Effector memory CD4-positive, alpha-beta T cell (primary cell): Measurements from ENCODE around the gene MIB2.
"Not testable (repeated sequence)": the region's sequence is repeated elsewhere in the genome, so short reads cannot be mapped to it uniquely, and the experiment has no call there.

Experiments used
- DNase-seq, 3 donors: peaks; one replicate each; pipeline ENCODE4 v3.0.0-alpha.2; 2020
- H3K27ac ChIP-seq: 2 replicates; pipeline ENCODE4 v1.7.0; 2013; ENCODE audit warnings: mild to moderate bottlenecking, low read length, moderate library complexity; ENCODE audit not compliant: insufficient read depth, poor library complexity, severe bottlenecking
- H3K27me3 ChIP-seq: replicated peaks from 2 replicates; pipeline ENCODE4 v1.7.0; 2013; ENCODE audit warnings: mild to moderate bottlenecking, low read length; ENCODE audit not compliant: insufficient read depth, control insufficient read depth, poor library complexity, severe bottlenecking
- H3K36me3 ChIP-seq: 2 replicates; pipeline ENCODE4 v1.7.0; 2013; ENCODE audit warnings: mild to moderate bottlenecking, low read length, moderate library complexity; ENCODE audit not compliant: control insufficient read depth, insufficient read depth
- H3K4me1 ChIP-seq: 2 replicates; pipeline ENCODE4 v1.7.0; 2013; ENCODE audit warnings: low read length, mild to moderate bottlenecking; ENCODE audit not compliant: control insufficient read depth, insufficient read depth, poor library complexity, severe bottlenecking
- H3K4me3 ChIP-seq: 2 replicates; pipeline ENCODE4 v1.7.0; 2013; ENCODE audit warnings: low read length, low read depth, mild to moderate bottlenecking; ENCODE audit not compliant: insufficient read depth, poor library complexity, severe bottlenecking
- H3K9me3 ChIP-seq: 2 replicates; pipeline ENCODE4 v1.7.0; 2013; ENCODE audit warnings: mild to moderate bottlenecking, low read length, moderate library complexity; ENCODE audit not compliant: control insufficient read depth

MIB2 gene

GRCh38 chr1:1637479-1637875 is 22.2 kb downstream of the MIB2 start:
- H3K36me3 ChIP-seq, H3K4me1 ChIP-seq, H3K9me3 ChIP-seq, H3K27ac ChIP-seq, H3K27me3 ChIP-seq, H3K4me3 ChIP-seq, DNase-seq: not testable (repeated sequence)

GRCh38 chr1:1638528-1638927 is 23.2 kb downstream of the MIB2 start:
- H3K27me3 ChIP-seq, H3K4me1 ChIP-seq, H3K27ac ChIP-seq, H3K9me3 ChIP-seq, H3K36me3 ChIP-seq, H3K4me3 ChIP-seq, DNase-seq: not testable (repeated sequence)

- DNase-seq, H3K9me3 ChIP-seq, H3K27ac ChIP-seq, H3K4me3 ChIP-seq, H3K4me1 ChIP-seq, H3K36me3 ChIP-seq, H3K27me3 ChIP-seq: not testable (repeated sequence)
Measured at GRCh38 chr1:1639368-1639767, 24.1 kb downstream of the MIB2 start.

GRCh38 chr1:1640081-1640480 is 24.8 kb downstream of the MIB2 start:
- not testable (repeated sequence) for H3K27ac ChIP-seq, DNase-seq, H3K9me3 ChIP-seq, H3K27me3 ChIP-seq, H3K4me1 ChIP-seq, H3K36me3 ChIP-seq, H3K4me3 ChIP-seq

GRCh38 chr1:1640711-1641461 is 25.6 kb downstream of the MIB2 start:
- not testable (repeated sequence) for H3K9me3 ChIP-seq, H3K27ac ChIP-seq, H3K27me3 ChIP-seq, H3K4me1 ChIP-seq, H3K36me3 ChIP-seq, DNase-seq, H3K4me3 ChIP-seq

- not testable (repeated sequence) for H3K4me1 ChIP-seq, H3K4me3 ChIP-seq, H3K27me3 ChIP-seq, H3K9me3 ChIP-seq, H3K27ac ChIP-seq, DNase-seq
- H3K36me3 ChIP-seq: peaks cover 21% of the 10 kb centered on the region
Measured at GRCh38 chr1:1646326-1646725, 31.0 kb downstream of the MIB2 start.

GRCh38 chr1:1647567-1648241 is 32.4 kb downstream of the MIB2 start:
- not testable (repeated sequence) for H3K27me3 ChIP-seq, H3K27ac ChIP-seq, H3K4me1 ChIP-seq, DNase-seq, H3K9me3 ChIP-seq, H3K4me3 ChIP-seq
- H3K36me3 ChIP-seq: peaks cover 28% of the 10 kb centered on the region

- not testable (repeated sequence) for H3K27ac ChIP-seq, H3K4me1 ChIP-seq, H3K9me3 ChIP-seq, DNase-seq, H3K27me3 ChIP-seq, H3K4me3 ChIP-seq
- H3K36me3 ChIP-seq: peaks cover 29% of the 10 kb centered on the region
Measured at GRCh38 chr1:1648265-1648664, 33.0 kb downstream of the MIB2 start.

- Histone ChIP-seq H3K36me3 (peaks cover 27% of the 10 kb centered on the region), H3K4me3 (peak within 1 kb of the TSS; percentile 77), H3K27ac (peak within 1 kb of the TSS; percentile 74)
- peak; percentile 95 to 97 (median 95) for DNase-seq
- H3K9me3 ChIP-seq, H3K4me1 ChIP-seq, H3K27me3 ChIP-seq: not testable (repeated sequence)
Measured at GRCh38 chr1:1658583-1659549, 43.6 kb downstream of the MIB2 start, which contains the start of gene CDK11B. Gene CDK11B (minus strand): TSS chr1:1659004. CDS start chr1:1657485, 1,519 bp downstream.
